ENCODE data around the gene KCTD17.

The KCTD17 gene

GRCh38 chr22:37080838-37081237, 29.3 kb downstream of the KCTD17 start:
- DNase-seq, result no peak

- DNase-seq, result no peak
Observed at GRCh38 chr22:37082251-37082873, 30.8 kb downstream of the KCTD17 start.

- no peak for DNase-seq
Observed at GRCh38 chr22:37083914-37084313, 32.4 kb downstream of the KCTD17 start.

- DNase-seq, result no peak
Observed at GRCh38 chr22:37084385-37084784, 32.8 kb downstream of the KCTD17 start.

- no peak for DNase-seq
Observed at GRCh38 chr22:37086184-37086583, 34.6 kb downstream of the KCTD17 start.

GRCh38 chr22:37088108-37088605, 36.6 kb downstream of the KCTD17 start:
- no peak for DNase-seq

GRCh38 chr22:37088750-37089408, 37.3 kb downstream of the KCTD17 start:
- DNase-seq, result no peak

GRCh38 chr22:37089434-37089833, 37.9 kb downstream of the KCTD17 start:
- DNase-seq, result no peak

GRCh38 chr22:37090920-37091695, 39.6 kb downstream of the KCTD17 start:
- no peak for DNase-seq

- no peak for DNase-seq
Observed at GRCh38 chr22:37091994-37092393, 40.5 kb downstream of the KCTD17 start.

- DNase-seq, result no peak
Observed at GRCh38 chr22:37092997-37093396, 41.5 kb downstream of the KCTD17 start.

- no peak for DNase-seq
Observed at GRCh38 chr22:37094239-37094638, 42.7 kb downstream of the KCTD17 start.

- DNase-seq, result no peak
Observed at GRCh38 chr22:37095113-37095512, 43.6 kb downstream of the KCTD17 start.

- no peak for DNase-seq
Observed at GRCh38 chr22:37097346-37097745, 45.8 kb downstream of the KCTD17 start.

GRCh38 chr22:37098976-37099591, 47.5 kb downstream of the KCTD17 start:
- DNase-seq, result no peak

GRCh38 chr22:37100589-37101127, 49.1 kb downstream of the KCTD17 start:
- DNase-seq, result no peak

GRCh38 chr22:37101311-37102066, 49.9 kb downstream of the KCTD17 start:
- no peak for DNase-seq

GRCh38 chr22:37103151-37103550, 51.6 kb downstream of the KCTD17 start:
- DNase-seq, result no peak

- no peak for DNase-seq
Observed at GRCh38 chr22:37103656-37104452, 52.3 kb downstream of the KCTD17 start.

- no peak for DNase-seq
Observed at GRCh38 chr22:37105154-37105553, 53.6 kb downstream of the KCTD17 start.

- DNase-seq, result no peak
Observed at GRCh38 chr22:37105990-37106389, 54.4 kb downstream of the KCTD17 start.
